ENCODE data around the gene SHC3.

The SHC3 gene

GRCh38 chr9:89049646-89050045 lies 129.0 kb downstream of the SHC3 start:
- no peak for DNase-seq

DNA sequence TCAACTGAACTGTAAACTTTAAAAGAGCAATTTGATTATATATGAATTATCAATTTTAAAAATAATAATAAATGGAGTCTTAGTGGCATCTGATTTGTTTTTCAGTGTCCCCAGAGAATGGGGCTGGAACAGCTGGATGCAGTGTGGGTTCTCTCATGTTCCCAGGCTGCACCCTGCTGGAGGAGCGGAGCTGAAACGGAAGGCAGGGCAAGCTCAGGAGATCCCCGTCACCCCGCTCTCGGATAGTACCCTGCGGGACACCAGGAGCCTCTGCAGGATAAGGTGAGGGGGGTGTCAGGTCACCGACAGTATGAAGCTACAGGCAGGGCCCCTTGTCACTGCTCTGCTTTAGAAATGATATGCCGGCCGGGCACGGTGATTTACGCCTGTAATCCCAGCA lies 130.0 kb downstream of the SHC3 start:
- DNase-seq = no peak

DNA sequence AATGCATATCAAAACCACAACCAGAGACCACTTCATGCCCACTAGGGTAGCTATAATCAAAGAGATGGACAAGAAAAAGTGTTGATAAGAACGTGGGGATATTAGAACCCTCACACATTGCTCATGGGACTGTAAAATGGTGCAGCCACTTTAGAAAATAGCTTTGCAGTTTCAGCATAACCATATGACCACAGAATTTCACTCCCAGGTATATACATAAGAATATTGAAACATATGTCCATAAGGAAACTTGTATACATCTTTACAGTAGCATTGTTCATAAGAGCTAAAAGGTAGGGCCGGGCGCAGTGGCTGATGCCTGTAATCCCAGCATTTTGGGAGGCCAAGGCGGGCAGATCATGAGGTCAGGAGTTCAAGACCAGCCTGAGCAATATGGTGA lies 131.0 kb downstream of the SHC3 start:
- DNase-seq = no peak

- no peak for DNase-seq
These were observed 131.8 kb downstream of the SHC3 start for GRCh38 chr9:89046832-89047231.

DNA sequence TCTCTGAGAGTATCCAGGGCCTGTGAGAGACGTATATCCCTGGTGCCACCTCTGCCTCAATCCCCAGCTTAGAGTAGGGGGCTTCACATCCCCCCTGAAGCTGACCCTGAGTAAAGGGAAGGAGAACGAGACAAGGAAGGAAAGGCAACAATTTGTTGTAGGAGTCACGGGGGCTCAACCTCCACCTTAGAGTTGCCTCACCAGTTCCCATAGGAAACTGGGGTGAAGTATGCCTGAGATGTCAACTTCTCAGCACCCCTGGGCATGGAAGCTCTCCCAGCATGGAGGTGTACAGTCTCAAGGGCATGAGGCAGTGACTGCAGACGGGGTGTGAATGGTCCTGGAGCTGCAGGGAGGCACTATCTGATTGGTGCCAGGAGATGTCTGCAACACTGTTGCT lies 133.7 kb downstream of the SHC3 start:
- DNase-seq = no peak

DNA sequence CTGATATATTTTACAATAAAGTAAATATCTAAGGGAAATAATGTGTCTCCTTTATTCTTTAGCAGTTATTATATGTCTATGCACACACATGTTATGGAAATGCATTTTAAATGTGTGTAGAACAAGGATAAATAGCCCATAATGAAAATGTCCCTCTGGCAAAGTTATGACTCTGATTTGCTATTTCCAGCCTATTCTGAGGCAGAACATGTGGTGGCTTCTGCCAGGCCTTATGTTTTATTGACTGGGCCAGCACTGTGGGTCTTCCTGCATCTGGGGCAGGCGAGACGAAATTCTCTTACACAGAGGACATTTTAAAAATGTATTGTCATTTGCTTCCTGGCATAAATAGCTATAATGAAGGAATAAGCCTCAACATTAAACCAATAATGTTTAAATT lies 134.5 kb downstream of the SHC3 start:
- DNase-seq = no peak

DNA sequence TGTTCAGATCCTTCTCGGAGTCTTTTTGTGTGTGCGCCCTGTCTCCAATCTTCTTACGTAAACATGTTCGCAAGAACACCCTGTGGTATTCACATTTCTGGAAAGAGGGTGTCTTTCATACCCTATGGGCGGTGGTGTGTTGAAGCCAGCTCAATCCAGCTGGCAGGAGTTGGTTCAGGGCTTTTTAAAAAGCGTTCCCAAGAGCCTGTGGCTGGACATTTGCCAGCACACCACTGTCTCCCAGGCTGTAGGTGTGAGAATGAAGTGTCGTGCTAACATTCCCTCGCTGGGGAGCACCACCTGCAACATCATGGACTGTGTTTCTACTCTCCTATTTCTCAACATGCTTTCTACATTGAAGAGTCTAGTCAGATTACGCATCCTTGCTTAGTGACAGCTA lies 135.6 kb downstream of the SHC3 start:
- no peak for DNase-seq

DNA sequence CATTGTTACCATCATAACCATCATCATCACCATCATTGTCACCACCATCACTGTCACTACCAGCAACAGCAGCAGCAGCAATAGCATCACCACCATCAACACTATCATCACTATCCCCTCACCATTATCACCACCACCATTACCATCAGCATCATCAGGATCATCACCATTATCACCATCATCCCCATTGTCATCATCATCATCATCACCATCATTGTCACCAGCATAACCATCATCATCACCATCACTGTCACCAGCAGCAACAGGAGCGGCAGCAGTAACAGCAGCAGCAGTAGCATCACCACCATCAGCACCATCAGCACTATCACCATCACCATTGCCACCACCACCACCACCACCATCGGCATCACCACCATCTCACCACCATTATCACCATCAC lies 139.0 kb downstream of the SHC3 start:
- no peak for DNase-seq

- DNase-seq = no peak
These were observed 139.5 kb downstream of the SHC3 start for GRCh38 chr9:89039104-89039465.

GRCh38 chr9:89038382-89039103 lies 140.1 kb downstream of the SHC3 start:
- no peak for DNase-seq

GRCh38 chr9:89037891-89038290 lies 140.7 kb downstream of the SHC3 start:
- DNase-seq = no peak

DNA sequence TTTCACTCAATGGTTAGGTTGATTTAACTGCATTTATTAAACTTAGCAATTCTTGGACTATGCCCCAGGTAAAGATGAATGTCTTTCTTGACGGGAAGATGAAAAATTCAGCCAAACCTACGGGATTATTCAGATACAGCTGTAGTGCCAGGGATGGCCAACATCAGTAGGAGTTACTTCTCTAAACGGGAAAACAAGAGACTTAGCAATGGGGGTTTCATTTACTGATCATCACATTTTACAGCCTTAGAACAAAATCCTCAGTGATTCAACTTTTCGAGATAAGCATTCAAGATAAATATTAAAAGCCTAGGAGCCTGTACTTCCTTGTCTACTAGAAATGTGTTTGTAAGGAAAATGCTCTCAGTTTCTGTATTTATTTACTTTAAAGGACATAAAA lies 141.3 kb downstream of the SHC3 start:
- no peak for DNase-seq

GRCh38 chr9:89036891-89037290 lies 141.7 kb downstream of the SHC3 start:
- DNase-seq = no peak

DNA sequence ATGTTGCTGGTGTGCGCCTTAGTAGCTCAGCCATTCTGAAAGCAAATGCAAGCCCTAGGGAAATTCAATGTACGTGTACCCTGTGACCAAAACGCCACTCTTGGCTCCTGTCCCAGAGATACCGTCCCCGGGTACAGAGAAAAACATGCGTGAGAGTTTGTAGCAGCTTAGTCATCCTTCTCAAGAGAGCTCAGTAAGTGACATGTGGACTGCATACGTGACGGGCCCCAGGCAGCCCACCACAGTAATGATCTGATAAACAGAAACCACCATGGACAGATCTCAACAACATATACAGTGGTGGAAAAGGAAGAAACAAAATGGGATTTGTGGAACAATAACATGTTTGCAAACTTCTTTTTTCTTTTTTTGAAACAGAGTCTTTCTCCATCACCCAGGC lies 142.2 kb downstream of the SHC3 start:
- DNase-seq = no peak

DNA sequence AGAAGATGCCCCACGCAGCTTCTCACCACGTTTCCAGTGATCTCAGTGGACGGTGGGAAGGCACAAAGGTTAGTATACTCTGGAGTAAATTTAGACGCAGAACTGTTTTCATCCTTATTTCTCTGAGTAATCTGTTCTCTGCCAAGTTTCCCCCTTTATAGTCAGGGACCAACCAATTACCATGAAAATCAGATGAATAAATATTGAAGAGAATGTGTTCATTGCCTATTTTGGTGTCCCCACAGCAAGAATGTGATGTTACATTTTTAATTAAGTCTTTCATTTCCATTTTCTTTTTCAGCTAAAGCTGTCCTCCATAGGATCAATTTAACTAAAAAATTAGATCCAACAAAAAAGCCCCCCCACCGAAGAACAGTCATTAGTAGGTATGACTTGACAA lies 146.0 kb downstream of the SHC3 start:
- DNase-seq = no peak

- DNase-seq = no peak
These were observed 146.4 kb downstream of the SHC3 start for GRCh38 chr9:89032173-89032572.

DNA sequence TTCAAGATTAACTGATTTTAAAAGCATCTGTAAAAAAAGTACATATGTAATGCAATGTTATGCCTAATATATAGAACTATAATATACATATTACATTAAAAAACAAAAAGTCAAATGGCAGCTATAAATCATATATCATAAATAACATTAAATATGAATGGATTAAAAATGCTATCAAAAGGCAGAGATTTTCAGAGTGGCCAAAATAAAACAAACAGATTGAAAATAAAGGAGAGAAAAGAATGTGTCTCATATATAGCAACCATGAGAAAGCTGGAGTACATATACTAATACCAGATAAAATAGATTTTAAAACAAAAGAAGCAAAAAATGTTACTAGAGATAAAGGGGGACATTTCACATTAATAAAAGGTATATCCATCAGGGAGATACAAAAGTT lies 148.8 kb downstream of the SHC3 start:
- DNase-seq = no peak

GRCh38 chr9:89026876-89027275 lies 151.7 kb downstream of the SHC3 start:
- DNase-seq = no peak

GRCh38 chr9:89025553-89025952 lies 153.1 kb downstream of the SHC3 start:
- DNase-seq = no peak

DNA sequence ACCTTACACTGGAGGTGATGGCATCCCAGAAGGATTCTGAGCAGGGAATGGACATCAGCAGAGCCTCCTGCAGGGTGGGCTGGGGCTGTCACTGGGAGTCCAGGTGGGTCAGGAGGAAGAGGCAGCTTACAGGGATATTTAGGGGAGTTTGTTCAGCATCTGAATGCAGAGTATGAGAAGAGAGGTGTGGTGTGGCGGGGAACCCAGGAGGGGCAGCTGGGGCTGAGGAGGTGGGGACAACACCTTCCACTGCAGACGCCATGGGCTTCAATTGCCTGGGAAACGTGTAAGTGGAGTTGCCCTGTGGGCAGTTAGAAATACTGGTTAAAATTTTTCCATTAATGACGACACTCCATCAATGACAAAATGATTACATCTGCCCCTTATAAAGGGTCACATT lies 153.9 kb downstream of the SHC3 start:
- DNase-seq = no peak

- DNase-seq = no peak
These were observed 154.9 kb downstream of the SHC3 start for GRCh38 chr9:89023740-89024139.

DNA sequence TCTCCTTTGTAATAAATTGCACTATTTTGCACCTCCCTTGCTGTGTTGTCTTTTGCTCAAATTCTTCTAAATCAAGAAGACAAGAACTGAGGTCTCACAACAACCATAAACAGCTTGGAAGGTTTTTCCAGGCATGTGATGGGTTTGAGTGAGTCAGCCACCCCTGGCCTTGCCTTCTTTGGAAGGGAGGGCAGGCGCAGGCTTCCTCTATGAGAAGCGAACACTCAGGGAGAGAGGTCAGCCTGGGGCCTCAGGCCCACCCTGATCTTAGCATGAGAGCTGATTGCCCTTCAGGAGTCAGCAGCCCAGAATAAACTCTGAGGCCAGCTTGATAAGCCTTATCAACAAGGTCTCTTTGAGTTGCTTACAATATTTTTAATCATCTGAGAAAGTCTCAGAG lies 155.7 kb downstream of the SHC3 start:
- DNase-seq = no peak

DNA sequence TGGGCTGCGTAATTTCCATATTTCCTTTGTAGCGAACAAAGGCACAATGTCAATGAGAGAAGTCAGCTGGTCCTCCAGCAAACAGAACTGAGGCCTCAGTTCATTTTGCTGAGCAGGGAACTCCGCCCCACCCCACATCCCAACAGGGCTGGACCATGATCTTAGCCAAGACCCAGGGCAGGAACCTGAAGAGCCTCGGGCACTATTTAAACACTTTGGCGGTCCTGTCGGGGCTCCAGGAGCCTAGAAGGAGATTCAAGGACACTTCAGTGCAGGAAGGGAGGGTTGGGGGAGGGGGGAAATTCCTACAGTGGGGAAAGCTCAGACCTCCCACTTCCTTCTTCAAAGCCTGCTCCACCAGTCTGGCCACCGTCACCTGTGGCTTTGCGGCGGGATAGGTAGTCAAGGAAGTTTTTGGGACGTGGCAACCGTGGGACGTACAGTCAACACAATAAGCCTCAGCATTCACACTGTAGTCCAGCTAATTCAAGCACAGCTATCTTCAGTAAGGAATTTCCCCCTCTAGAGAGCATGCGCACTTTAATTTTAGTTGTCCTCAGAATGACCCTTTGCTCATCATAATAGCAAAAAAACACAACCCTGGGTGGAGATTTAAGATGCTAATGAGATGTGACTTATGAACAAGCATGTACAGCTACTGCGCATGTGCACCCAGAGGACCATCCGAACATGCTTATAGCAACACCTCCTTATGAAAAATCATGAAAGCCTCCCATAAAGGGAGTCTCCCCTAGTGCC lies 156.4 kb downstream of the SHC3 start:
- no peak for DNase-seq

- no peak for DNase-seq
These were observed 157.3 kb downstream of the SHC3 start for GRCh38 chr9:89021154-89021803.
